ENCODE results near the gene TNKS1BP1.
"Not testable (repeated sequence)": the region's sequence is repeated elsewhere in the genome, so short reads cannot be mapped to it uniquely, and the experiment has no call there.

TNKS1BP1 gene

GRCh38 chr11:57324886-57325734 is at the start of gene TNKS1BP1:
Gene TNKS1BP1 (minus strand): TSS chr11:57324952. CDS start chr11:57321885, 3,067 bp downstream.
- Mint-ChIP-seq H3K4me1 (ENCODE audit: low read depth) (peaks cover 33% of the 10 kb centered on the region), H3K36me3 (ENCODE audit: low read depth) (peaks cover 44% of the 10 kb centered on the region), H3K9me3 (no peaks in the 10 kb centered on the region), H3K27me3 (ENCODE audit: low read depth) (no peaks in the 10 kb centered on the region), H3K4me3 (peak within 1 kb of the TSS; percentile 85), H3K27ac (peak within 1 kb of the TSS; percentile 90)
- DNase-seq (ENCODE audit: low spot score) = peak; percentile 89

- Mint-ChIP-seq H3K27ac (no peak overlapping the region), H3K36me3 (ENCODE audit: low read depth) (no peaks in the 10 kb centered on the region)
- no peak for DNase-seq (ENCODE audit: low spot score)
Observed at GRCh38 chr11:57373146-57373545, 48.4 kb upstream of the TNKS1BP1 start.

GRCh38 chr11:57370941-57371340 is 46.2 kb upstream of the TNKS1BP1 start:
- no peaks in the 10 kb centered on the region for H3K4me1 Mint-ChIP-seq (ENCODE audit: low read depth)
- no peaks in the 10 kb centered on the region for H3K9me3 Mint-ChIP-seq
- H3K4me3 Mint-ChIP-seq = no peak overlapping the region
- H3K36me3 Mint-ChIP-seq (ENCODE audit: low read depth) = no peaks in the 10 kb centered on the region
- no peak for DNase-seq (ENCODE audit: low spot score)
- no peak overlapping the region for H3K27ac Mint-ChIP-seq
- H3K27me3 Mint-ChIP-seq (ENCODE audit: low read depth) = no peaks in the 10 kb centered on the region

More at GRCh38 chr11:57373146-57373545, 48.4 kb upstream of the TNKS1BP1 start:
- H3K27me3 Mint-ChIP-seq (ENCODE audit: low read depth) = no peaks in the 10 kb centered on the region
- no peaks in the 10 kb centered on the region for H3K4me1 Mint-ChIP-seq (ENCODE audit: low read depth)
- H3K9me3 Mint-ChIP-seq = no peaks in the 10 kb centered on the region
- no peak overlapping the region for H3K4me3 Mint-ChIP-seq

- Mint-ChIP-seq H3K36me3 (ENCODE audit: low read depth) (no peaks in the 10 kb centered on the region), H3K4me3 (no peak overlapping the region), H3K27me3 (ENCODE audit: low read depth) (no peaks in the 10 kb centered on the region), H3K27ac (no peak overlapping the region), H3K9me3 (no peaks in the 10 kb centered on the region), H3K4me1 (ENCODE audit: low read depth) (no peaks in the 10 kb centered on the region)
- DNase-seq (ENCODE audit: low spot score) = no peak
Observed at GRCh38 chr11:57370251-57370650, 45.5 kb upstream of the TNKS1BP1 start.

GRCh38 chr11:57368845-57369232 is 44.1 kb upstream of the TNKS1BP1 start:
- H3K36me3 Mint-ChIP-seq (ENCODE audit: low read depth) = no peaks in the 10 kb centered on the region
- DNase-seq (ENCODE audit: low spot score) = no peak
- no peak overlapping the region for H3K27ac Mint-ChIP-seq
- no peaks in the 10 kb centered on the region for H3K27me3 Mint-ChIP-seq (ENCODE audit: low read depth)
- no peak overlapping the region for H3K4me3 Mint-ChIP-seq
- H3K9me3 Mint-ChIP-seq = no peaks in the 10 kb centered on the region
- H3K4me1 Mint-ChIP-seq (ENCODE audit: low read depth) = no peaks in the 10 kb centered on the region

- Mint-ChIP-seq H3K4me3 (no peak overlapping the region), H3K9me3 (no peaks in the 10 kb centered on the region), H3K36me3 (ENCODE audit: low read depth) (no peaks in the 10 kb centered on the region), H3K27me3 (ENCODE audit: low read depth) (no peaks in the 10 kb centered on the region), H3K4me1 (ENCODE audit: low read depth) (no peaks in the 10 kb centered on the region), H3K27ac (no peak overlapping the region)
- no peak for DNase-seq (ENCODE audit: low spot score)
Observed at GRCh38 chr11:57368106-57368844, 43.5 kb upstream of the TNKS1BP1 start.

- no peaks in the 10 kb centered on the region for H3K9me3 Mint-ChIP-seq
- no peak overlapping the region for H3K27ac Mint-ChIP-seq
- H3K4me1 Mint-ChIP-seq (ENCODE audit: low read depth) = no peaks in the 10 kb centered on the region
- no peaks in the 10 kb centered on the region for H3K36me3 Mint-ChIP-seq (ENCODE audit: low read depth)
- DNase-seq (ENCODE audit: low spot score) = no peak
- H3K4me3 Mint-ChIP-seq = no peak overlapping the region
- H3K27me3 Mint-ChIP-seq (ENCODE audit: low read depth) = peaks cover 3% of the 10 kb centered on the region
Observed at GRCh38 chr11:57364851-57365660, 40.3 kb upstream of the TNKS1BP1 start.

- Mint-ChIP-seq H3K36me3 (ENCODE audit: low read depth) (no peaks in the 10 kb centered on the region), H3K27ac (no peak overlapping the region), H3K4me1 (ENCODE audit: low read depth) (no peaks in the 10 kb centered on the region), H3K4me3 (no peak overlapping the region), H3K27me3 (ENCODE audit: low read depth) (peaks cover 3% of the 10 kb centered on the region), H3K9me3 (no peaks in the 10 kb centered on the region)
- DNase-seq (ENCODE audit: low spot score) = no peak
Observed at GRCh38 chr11:57363131-57364080, 38.7 kb upstream of the TNKS1BP1 start.

GRCh38 chr11:57361926-57362325 is 37.2 kb upstream of the TNKS1BP1 start:
- no peak overlapping the region for H3K4me3 Mint-ChIP-seq
- H3K9me3 Mint-ChIP-seq = no peaks in the 10 kb centered on the region
- no peak overlapping the region for H3K27ac Mint-ChIP-seq
- H3K27me3 Mint-ChIP-seq (ENCODE audit: low read depth) = peaks cover 3% of the 10 kb centered on the region
- no peak for DNase-seq (ENCODE audit: low spot score)
- H3K36me3 Mint-ChIP-seq (ENCODE audit: low read depth) = no peaks in the 10 kb centered on the region
- H3K4me1 Mint-ChIP-seq (ENCODE audit: low read depth) = no peaks in the 10 kb centered on the region

GRCh38 chr11:57361420-57361819 is 36.7 kb upstream of the TNKS1BP1 start:
- H3K4me1 Mint-ChIP-seq (ENCODE audit: low read depth); H3K9me3 Mint-ChIP-seq; DNase-seq (ENCODE audit: low spot score); H3K36me3 Mint-ChIP-seq (ENCODE audit: low read depth); H3K27ac Mint-ChIP-seq; H3K4me3 Mint-ChIP-seq; H3K27me3 Mint-ChIP-seq (ENCODE audit: low read depth): not testable (repeated sequence)

GRCh38 chr11:57360991-57361390 is 36.2 kb upstream of the TNKS1BP1 start:
- DNase-seq (ENCODE audit: low spot score) = no peak
- Mint-ChIP-seq H3K9me3 (no peaks in the 10 kb centered on the region), H3K36me3 (ENCODE audit: low read depth) (no peaks in the 10 kb centered on the region), H3K4me1 (ENCODE audit: low read depth) (no peaks in the 10 kb centered on the region), H3K27ac (no peak overlapping the region), H3K27me3 (ENCODE audit: low read depth) (peaks cover 7% of the 10 kb centered on the region), H3K4me3 (no peak overlapping the region)

GRCh38 chr11:57359896-57360690 is 35.3 kb upstream of the TNKS1BP1 start:
- peaks cover 7% of the 10 kb centered on the region for H3K27me3 Mint-ChIP-seq (ENCODE audit: low read depth)
- H3K4me3 Mint-ChIP-seq = no peak overlapping the region
- H3K27ac Mint-ChIP-seq = no peak overlapping the region
- no peaks in the 10 kb centered on the region for H3K9me3 Mint-ChIP-seq
- no peaks in the 10 kb centered on the region for H3K36me3 Mint-ChIP-seq (ENCODE audit: low read depth)
- H3K4me1 Mint-ChIP-seq (ENCODE audit: low read depth) = no peaks in the 10 kb centered on the region
- DNase-seq (ENCODE audit: low spot score) = no peak

Measured in T-helper 2 cell treated with Interferon-gamma antibody and Interleukin-4, amounts not matched to agents 5 μg/mL and 100 μg/mL, for 36 hours (primary cell).